Measurements from ENCODE around the gene PACS2. TPM values are rescaled to one million over a fixed set of nuclear protein-coding genes. Genes with fewer than 3 reads are reported as not detected.
A peak's percentile ranks its signal among the peaks of the same experiment; 100 is the strongest.

PACS2 gene
- total RNA-seq, 4 donors from 2014 or later, result 61.5 to 91.1 (median 74.7) TPM

DNA sequence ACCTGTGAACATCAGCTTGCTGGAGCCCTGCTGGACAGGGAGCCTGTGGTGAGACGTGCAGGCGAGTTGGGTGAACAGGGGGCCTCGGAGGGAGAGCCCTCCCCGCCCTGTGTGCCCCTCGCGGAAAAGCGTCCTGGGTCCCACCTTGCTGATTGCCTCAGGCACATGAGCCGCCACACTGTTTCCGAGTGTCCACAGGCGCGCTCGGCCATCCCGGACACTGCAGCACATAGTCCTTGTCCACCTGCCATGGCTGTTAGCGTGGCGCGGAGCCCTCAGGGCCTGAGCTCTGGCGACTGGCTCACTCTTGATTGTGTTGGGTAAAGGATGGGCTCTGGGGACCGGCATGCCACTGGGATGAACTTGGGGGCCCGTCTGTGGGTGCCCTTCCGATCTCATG, 40.0 kb downstream of the PACS2 start:
- no peaks in the 10 kb centered on the region for H3K9me3 ChIP-seq
- no peak for ATAC-seq
- WGBS, 2 donors (ENCODE audit: low coverage in 1 of 2), result 100% methylated on average over 2 of the region's 20 CpGs; no CpG with 5 or more reads in 1 of the 2 donors
- H3K4me3 ChIP-seq, result no peak overlapping the region
- H3K4me1 ChIP-seq, result peaks cover 0 to 10% (median 3%) of the 10 kb centered on the region in 3 donors
- peaks cover 0 to 72% of the 10 kb centered on the region in 2 donors for H3K36me3 ChIP-seq
- no peaks in the 10 kb centered on the region for H3K27me3 ChIP-seq
- H3K27ac ChIP-seq, result no peak overlapping the region
- no peak for TF ChIP-seq POLR2A (IDR thresholded peaks at IDR 0.05)
- TF ChIP-seq, protein P1, sequence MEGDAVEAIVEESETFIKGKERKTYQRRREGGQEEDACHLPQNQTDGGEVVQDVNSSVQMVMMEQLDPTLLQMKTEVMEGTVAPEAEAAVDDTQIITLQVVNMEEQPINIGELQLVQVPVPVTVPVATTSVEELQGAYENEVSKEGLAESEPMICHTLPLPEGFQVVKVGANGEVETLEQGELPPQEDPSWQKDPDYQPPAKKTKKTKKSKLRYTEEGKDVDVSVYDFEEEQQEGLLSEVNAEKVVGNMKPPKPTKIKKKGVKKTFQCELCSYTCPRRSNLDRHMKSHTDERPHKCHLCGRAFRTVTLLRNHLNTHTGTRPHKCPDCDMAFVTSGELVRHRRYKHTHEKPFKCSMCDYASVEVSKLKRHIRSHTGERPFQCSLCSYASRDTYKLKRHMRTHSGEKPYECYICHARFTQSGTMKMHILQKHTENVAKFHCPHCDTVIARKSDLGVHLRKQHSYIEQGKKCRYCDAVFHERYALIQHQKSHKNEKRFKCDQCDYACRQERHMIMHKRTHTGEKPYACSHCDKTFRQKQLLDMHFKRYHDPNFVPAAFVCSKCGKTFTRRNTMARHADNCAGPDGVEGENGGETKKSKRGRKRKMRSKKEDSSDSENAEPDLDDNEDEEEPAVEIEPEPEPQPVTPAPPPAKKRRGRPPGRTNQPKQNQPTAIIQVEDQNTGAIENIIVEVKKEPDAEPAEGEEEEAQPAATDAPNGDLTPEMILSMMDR (IDR thresholded peaks at IDR 0.05), result no peak
- TF ChIP-seq POLR2AphosphoS5 (IDR thresholded peaks at IDR 0.05), result no peak
- TF ChIP-seq EP300 (IDR thresholded peaks at IDR 0.05), result no peak

DNA sequence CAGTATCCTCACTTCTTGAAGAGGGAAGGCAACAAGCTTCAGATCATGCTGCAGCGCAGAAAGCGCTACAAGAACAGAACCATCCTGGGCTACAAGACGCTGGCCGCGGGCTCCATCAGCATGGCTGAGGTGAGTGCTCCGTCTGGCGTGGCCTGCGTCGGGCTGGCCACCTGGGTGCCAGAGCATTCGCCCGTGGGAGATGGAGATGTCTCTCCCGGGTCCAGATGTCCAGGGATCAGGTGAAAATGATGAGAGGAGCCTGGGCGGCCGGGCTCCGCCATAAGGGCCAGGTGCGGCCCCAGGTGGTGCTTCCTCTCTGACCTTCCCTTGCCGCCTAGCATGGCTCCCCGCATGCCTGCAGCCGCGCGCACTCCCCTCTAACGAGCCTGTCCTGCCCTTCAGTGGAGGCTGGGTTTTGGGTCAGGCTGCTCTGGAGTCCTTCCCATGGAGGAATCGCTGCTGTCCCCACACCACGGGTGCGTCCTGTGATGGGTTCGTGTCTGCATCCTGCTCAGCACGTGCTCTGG, 40.6 kb downstream of the PACS2 start:
- ATAC-seq, result no peak
- Histone ChIP-seq H3K9me3 (no peaks in the 10 kb centered on the region), H3K4me1 (peaks cover 0 to 10% (median 3%) of the 10 kb centered on the region in 3 donors), H3K27ac (no peak overlapping the region), H3K27me3 (no peaks in the 10 kb centered on the region), H3K36me3 (peaks cover 0 to 71% of the 10 kb centered on the region in 2 donors), H3K4me3 (no peak overlapping the region)
- WGBS, 2 donors (ENCODE audit: low coverage in 1 of 2), result 86% methylated on average over 5 of the region's 27 CpGs; no CpG with 5 or more reads in 1 of the 2 donors
- TF ChIP-seq EP300 (IDR thresholded peaks at IDR 0.05) (no peak), POLR2A (IDR thresholded peaks at IDR 0.05) (no peak), POLR2AphosphoS5 (IDR thresholded peaks at IDR 0.05) (no peak)
- TF ChIP-seq, protein P1 (IDR thresholded peaks at IDR 0.05), result no peak

DNA sequence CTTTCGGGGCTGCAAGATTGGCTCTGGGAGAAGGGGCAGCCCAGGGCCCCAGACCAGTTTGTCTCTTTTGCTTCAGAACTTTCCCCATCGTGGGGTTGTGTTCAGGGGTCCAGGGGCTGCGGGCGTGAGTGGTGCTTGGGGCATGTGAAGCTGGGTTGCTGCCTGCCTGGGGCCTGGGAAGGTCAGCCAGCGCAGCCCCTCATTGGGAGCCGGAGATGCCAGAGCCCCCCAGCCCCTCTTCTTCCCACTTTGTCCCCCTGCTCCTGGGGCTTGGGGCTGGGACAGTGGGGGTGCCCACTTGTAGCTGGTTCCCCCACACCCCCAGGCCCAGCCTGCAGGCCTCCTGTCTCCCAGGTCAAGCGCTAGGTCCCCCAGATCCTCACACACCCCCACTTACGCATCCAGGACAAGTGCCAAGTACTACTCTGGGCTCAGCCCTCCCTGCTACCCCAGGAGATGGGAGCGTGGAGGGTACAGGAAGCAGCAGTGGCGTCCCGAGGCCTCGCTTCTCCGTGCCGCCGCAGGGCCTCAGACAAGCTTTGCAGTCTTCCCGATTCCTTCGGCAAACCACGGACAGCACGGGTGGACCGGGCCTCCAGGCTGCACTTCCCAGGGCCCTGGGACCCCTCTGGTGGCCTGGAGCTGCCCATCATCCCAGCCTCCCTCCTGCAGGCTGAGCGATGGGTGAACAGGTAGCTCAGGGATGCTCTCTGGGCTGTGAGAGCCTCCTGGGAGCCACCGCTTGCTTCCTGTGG, 41.5 kb downstream of the PACS2 start:
- 81% methylated on average over 14 of the region's 22 CpGs; no CpG with 5 or more reads in 1 of the 2 donors for WGBS, 2 donors (ENCODE audit: low coverage in 1 of 2)
- peaks cover 0 to 10% (median 3%) of the 10 kb centered on the region in 3 donors for H3K4me1 ChIP-seq
- no peak for TF ChIP-seq POLR2AphosphoS5 (IDR thresholded peaks at IDR 0.05)
- TF ChIP-seq, protein P1 (IDR thresholded peaks at IDR 0.05), result no peak
- no peak for TF ChIP-seq POLR2A (IDR thresholded peaks at IDR 0.05)
- no peak for TF ChIP-seq EP300 (IDR thresholded peaks at IDR 0.05)
- no peak overlapping the region for H3K27ac ChIP-seq
- no peaks in the 10 kb centered on the region for H3K27me3 ChIP-seq
- H3K36me3 ChIP-seq, result peaks cover 0 to 69% of the 10 kb centered on the region in 2 donors
- H3K4me3 ChIP-seq, result no peak overlapping the region
- no peaks in the 10 kb centered on the region for H3K9me3 ChIP-seq
- no peak for ATAC-seq

DNA sequence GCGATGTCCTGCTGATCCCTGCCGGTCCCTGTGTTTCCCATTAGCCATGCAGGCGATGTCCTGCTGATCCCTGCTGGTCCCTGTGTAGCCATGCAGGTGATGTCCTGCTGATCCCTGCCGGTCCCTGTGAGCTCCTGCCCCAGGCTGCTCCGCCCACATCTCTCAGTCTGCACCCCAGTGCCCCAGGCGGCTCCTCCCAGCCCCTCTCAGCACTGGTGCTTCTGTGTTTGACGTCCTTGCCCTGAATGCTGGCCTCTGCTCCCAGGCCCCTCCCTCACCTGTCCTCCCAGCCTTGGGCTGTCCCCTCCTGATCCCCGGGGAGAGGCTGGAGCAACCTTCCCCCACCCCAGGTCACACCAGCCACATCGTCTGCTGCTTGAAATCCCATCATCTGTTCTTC, 42.4 kb downstream of the PACS2 start:
- H3K4me1 ChIP-seq, result peaks cover 0 to 5% (median 2%) of the 10 kb centered on the region in 3 donors
- H3K36me3 ChIP-seq, result peaks cover 0 to 73% of the 10 kb centered on the region in 2 donors
- ATAC-seq, result no peak
- H3K4me3 ChIP-seq, result no peak overlapping the region
- no peaks in the 10 kb centered on the region for H3K27me3 ChIP-seq
- 100% methylated on average over 1 of the region's 9 CpGs; no CpG with 5 or more reads in 1 of the 2 donors for WGBS, 2 donors (ENCODE audit: low coverage in 1 of 2)
- H3K9me3 ChIP-seq, result no peaks in the 10 kb centered on the region
- TF ChIP-seq, protein P1 (IDR thresholded peaks at IDR 0.05), result no peak
- H3K27ac ChIP-seq, result no peak overlapping the region

DNA sequence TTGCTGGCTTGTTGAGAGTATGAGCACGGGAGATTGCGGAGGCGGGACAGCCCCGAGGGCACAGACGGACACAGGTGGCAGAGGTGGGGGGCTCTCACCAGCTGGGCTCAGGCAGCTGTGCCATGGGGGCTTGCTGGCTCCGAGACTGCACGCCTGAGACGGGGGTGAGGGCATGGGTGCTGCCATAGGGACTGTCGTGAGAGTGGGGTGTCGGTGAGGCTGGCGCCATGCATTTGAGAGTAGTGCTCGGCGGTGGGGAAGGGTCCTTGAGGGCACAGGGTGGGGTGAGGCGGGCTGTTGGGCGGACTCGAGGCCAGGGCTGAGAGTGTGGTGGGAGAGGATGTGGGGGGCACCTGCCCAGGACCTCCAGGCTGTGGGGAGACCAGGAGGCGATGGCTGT, 43.1 kb downstream of the PACS2 start:
- WGBS, 2 donors (ENCODE audit: low coverage in 1 of 2), result 80 to 94% methylated on average over 7 to 11 of the region's 17 CpGs
- ATAC-seq, result peak; percentile 11
- Histone ChIP-seq H3K4me1 (no peaks in the 10 kb centered on the region), H3K4me3 (no peak overlapping the region), H3K9me3 (no peaks in the 10 kb centered on the region), H3K27me3 (no peaks in the 10 kb centered on the region), H3K36me3 (peaks cover 0 to 73% of the 10 kb centered on the region in 2 donors), H3K27ac (no peak overlapping the region)
- no peak for TF ChIP-seq EP300 (IDR thresholded peaks at IDR 0.05)
- TF ChIP-seq POLR2AphosphoS5 (IDR thresholded peaks at IDR 0.05), result no peak
- TF ChIP-seq, protein P1 (IDR thresholded peaks at IDR 0.05), result no peak
- no peak for TF ChIP-seq POLR2A (IDR thresholded peaks at IDR 0.05)
